ENCODE measurements around the gene SUGCT.

DNA sequence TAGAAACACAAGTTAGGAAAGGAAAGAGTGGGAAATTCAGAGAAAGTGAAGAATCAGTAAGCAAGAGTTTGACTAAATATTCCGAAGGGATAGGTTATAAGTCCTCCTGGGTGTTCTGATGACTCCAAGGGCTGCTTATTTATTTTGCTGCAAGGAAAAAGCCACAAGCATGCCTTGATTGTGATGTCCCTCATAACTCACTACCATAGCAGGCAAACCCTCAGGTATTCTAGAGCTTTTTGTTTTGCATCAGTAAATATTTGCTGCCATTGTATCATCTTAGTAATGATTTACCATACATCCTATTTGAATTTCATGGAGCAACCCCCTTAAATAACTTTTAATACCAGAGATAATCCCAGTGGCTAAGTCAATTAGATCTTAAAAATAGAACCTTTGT, 688.1 kb downstream of the SUGCT start:
- TF ChIP-seq CTCF (IDR thresholded peaks at IDR 0.05) = no peak
- TF ChIP-seq USF1 (CRISPR knock-in tag; IDR thresholded peaks at IDR 0.05) = no peak
- TF ChIP-seq, protein P1, sequence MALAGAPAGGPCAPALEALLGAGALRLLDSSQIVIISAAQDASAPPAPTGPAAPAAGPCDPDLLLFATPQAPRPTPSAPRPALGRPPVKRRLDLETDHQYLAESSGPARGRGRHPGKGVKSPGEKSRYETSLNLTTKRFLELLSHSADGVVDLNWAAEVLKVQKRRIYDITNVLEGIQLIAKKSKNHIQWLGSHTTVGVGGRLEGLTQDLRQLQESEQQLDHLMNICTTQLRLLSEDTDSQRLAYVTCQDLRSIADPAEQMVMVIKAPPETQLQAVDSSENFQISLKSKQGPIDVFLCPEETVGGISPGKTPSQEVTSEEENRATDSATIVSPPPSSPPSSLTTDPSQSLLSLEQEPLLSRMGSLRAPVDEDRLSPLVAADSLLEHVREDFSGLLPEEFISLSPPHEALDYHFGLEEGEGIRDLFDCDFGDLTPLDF (CRISPR knock-in tag; IDR thresholded peaks at IDR 0.05) = no peak
- TF ChIP-seq USF2 (CRISPR knock-in tag; IDR thresholded peaks at IDR 0.05) = no peak
- no peak for TF ChIP-seq TEAD4 (CRISPR knock-in tag; IDR thresholded peaks at IDR 0.05)
- no peak for TF ChIP-seq OVOL2 (CRISPR knock-in tag; IDR thresholded peaks at IDR 0.05; ENCODE audit: borderline replicate concordance)
- TF ChIP-seq, protein P2, sequence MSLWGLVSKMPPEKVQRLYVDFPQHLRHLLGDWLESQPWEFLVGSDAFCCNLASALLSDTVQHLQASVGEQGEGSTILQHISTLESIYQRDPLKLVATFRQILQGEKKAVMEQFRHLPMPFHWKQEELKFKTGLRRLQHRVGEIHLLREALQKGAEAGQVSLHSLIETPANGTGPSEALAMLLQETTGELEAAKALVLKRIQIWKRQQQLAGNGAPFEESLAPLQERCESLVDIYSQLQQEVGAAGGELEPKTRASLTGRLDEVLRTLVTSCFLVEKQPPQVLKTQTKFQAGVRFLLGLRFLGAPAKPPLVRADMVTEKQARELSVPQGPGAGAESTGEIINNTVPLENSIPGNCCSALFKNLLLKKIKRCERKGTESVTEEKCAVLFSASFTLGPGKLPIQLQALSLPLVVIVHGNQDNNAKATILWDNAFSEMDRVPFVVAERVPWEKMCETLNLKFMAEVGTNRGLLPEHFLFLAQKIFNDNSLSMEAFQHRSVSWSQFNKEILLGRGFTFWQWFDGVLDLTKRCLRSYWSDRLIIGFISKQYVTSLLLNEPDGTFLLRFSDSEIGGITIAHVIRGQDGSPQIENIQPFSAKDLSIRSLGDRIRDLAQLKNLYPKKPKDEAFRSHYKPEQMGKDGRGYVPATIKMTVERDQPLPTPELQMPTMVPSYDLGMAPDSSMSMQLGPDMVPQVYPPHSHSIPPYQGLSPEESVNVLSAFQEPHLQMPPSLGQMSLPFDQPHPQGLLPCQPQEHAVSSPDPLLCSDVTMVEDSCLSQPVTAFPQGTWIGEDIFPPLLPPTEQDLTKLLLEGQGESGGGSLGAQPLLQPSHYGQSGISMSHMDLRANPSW (CRISPR knock-in tag; conservative IDR thresholded peaks at IDR 0.05; ENCODE audit: low read depth) = no peak
- TF ChIP-seq ZNF138 (CRISPR knock-in tag; conservative IDR thresholded peaks at IDR 0.05) = no peak
